Neural cell (in vitro differentiated cells): ENCODE results near the gene PAX2. TPM values are rescaled to one million over a fixed set of nuclear protein-coding genes. Genes with fewer than 3 reads are reported as not detected.

Experiments used
- H2AFZ ChIP-seq: fragments of 200-600, 300-800 bp; sonication (generic), shearing (Covaris generic); 2 replicates; pipeline ENCODE4 v1.6.0; 2014; ENCODE audit warnings: low read depth, mild to moderate bottlenecking, antibody characterized with exemption, low read length, moderate library complexity
- H3F3A ChIP-seq: fragments of 200-600 bp; shearing (Covaris generic); 2 replicates; pipeline ENCODE4 v1.6.1; 2016; ENCODE audit warnings: mild to moderate bottlenecking, moderate library complexity, mixed read lengths, antibody characterized with exemption, low read length; ENCODE audit not compliant: insufficient read depth, poor library complexity, severe bottlenecking
- H3K27ac ChIP-seq: fragments of 200-600, 300-800 bp; sonication (generic), shearing (Covaris generic); 2 replicates; pipeline ENCODE4 v1.5.1; 2014; ENCODE audit warnings: mild to moderate bottlenecking, low read length, moderate library complexity
- H3K27me3 ChIP-seq: fragments of 300-800, 200-600 bp; sonication (generic), shearing (Covaris generic); 2 replicates; pipeline ENCODE4 v1.6.0; 2014; ENCODE audit warnings: mild to moderate bottlenecking, low read depth, low read length, moderate library complexity; ENCODE audit not compliant: insufficient read depth
- H3K36me3 ChIP-seq: fragments of 300-800, 200-600 bp; sonication (generic), shearing (Covaris generic); 2 replicates; pipeline ENCODE4 v1.5.1; 2014; ENCODE audit warnings: mild to moderate bottlenecking, antibody characterized with exemption, low read length, moderate library complexity; ENCODE audit not compliant: insufficient read depth
- H3K4me2 ChIP-seq: fragments of 300-800, 200-600 bp; sonication (generic), shearing (Covaris generic); 2 replicates; pipeline ENCODE4 v1.6.0; 2014; ENCODE audit warnings: mild to moderate bottlenecking, low read length
- H3K4me3 ChIP-seq: fragments of 300-800, 200-600 bp; sonication (generic), shearing (Covaris generic); 2 replicates; pipeline ENCODE4 v1.5.1; 2014; ENCODE audit warnings: mild to moderate bottlenecking, low read length, moderate library complexity
- H3K79me2 ChIP-seq: fragments of 200-600 bp; shearing (Covaris generic); replicated peaks from 2 replicates; pipeline ENCODE4 v1.6.0; 2014; ENCODE audit warnings: mild to moderate bottlenecking, low read length, moderate library complexity; ENCODE audit not compliant: insufficient read depth
- H3K9ac ChIP-seq: fragments of 300-800, 200-600 bp; sonication (generic), shearing (Covaris generic); 2 replicates; pipeline ENCODE4 v1.6.1; 2016; ENCODE audit warnings: mild to moderate bottlenecking, low read length, mixed read lengths
- H3K9me2 ChIP-seq: fragments of 200-600 bp; shearing (Covaris generic); 2 replicates; pipeline ENCODE4 v1.6.1; 2016; ENCODE audit warnings: mild to moderate bottlenecking, low read length, mixed read lengths; ENCODE audit not compliant: insufficient read depth
- H3K9me3 ChIP-seq: fragments of 200-600, 300-800 bp; sonication (generic), shearing (Covaris generic); 2 replicates; pipeline ENCODE4 v1.6.1; 2016; ENCODE audit warnings: mild to moderate bottlenecking, mixed run types, low read length, moderate library complexity, mixed read lengths
- H4K20me1 ChIP-seq: fragments of 200-600 bp; shearing (Covaris generic); 2 replicates; pipeline ENCODE4 v1.6.1; 2016; ENCODE audit warnings: mild to moderate bottlenecking, mixed run types; ENCODE audit not compliant: insufficient read depth
- EP300 ChIP-seq: fragments of 450-650 bp; conservative IDR thresholded peaks from 2 replicates; pipeline ENCODE4 v1.6.1; 2014; ENCODE audit warnings: antibody characterized with exemption, mild to moderate bottlenecking, moderate library complexity; ENCODE audit not compliant: poor library complexity, severe bottlenecking
- MXI1 ChIP-seq: fragments of 450-650 bp; conservative IDR thresholded peaks from 2 replicates; pipeline ENCODE4 v1.6.1; 2014; ENCODE audit warnings: antibody characterized with exemption, mild to moderate bottlenecking; ENCODE audit not compliant: poor library complexity, severe bottlenecking
- POLR2AphosphoS5 ChIP-seq: IDR thresholded peaks from 2 replicates; pipeline ENCODE4 v1.6.1; 2012
- RAD21 ChIP-seq: fragments of 450-650 bp; conservative IDR thresholded peaks from 2 replicates; pipeline ENCODE4 v1.6.1; 2014; ENCODE audit warnings: antibody characterized with exemption, mild to moderate bottlenecking, moderate library complexity
- SMC3 ChIP-seq: fragments of 450-650 bp; conservative IDR thresholded peaks from 2 replicates; pipeline ENCODE4 v1.6.1; 2014; ENCODE audit warnings: antibody characterized with exemption, mild to moderate bottlenecking, moderate library complexity; ENCODE audit not compliant: poor library complexity
- TAF1 ChIP-seq: IDR thresholded peaks from 2 replicates; pipeline ENCODE4 v1.6.1; 2012; ENCODE audit warnings: low read depth
- polyA plus RNA-seq: library from polyadenylated mRNA; depleted of rRNA; stranded (reverse); fragments of >200 nt; gene quantifications from 2 replicates; pipeline ENCODE4 v1.2.3, GENCODE V29; 2014
- TF ChIP-seq, protein P1 (sequence below): fragments of 450-650 bp; IDR thresholded peaks from 2 replicates; pipeline ENCODE4 v1.5.1; 2014; ENCODE audit warnings: antibody characterized with exemption, mild to moderate bottlenecking, moderate library complexity; ENCODE audit not compliant: poor library complexity, severe bottlenecking

The PAX2 gene
- polyA plus RNA-seq, 1 donor from 2014 or later: not detected

DNA sequence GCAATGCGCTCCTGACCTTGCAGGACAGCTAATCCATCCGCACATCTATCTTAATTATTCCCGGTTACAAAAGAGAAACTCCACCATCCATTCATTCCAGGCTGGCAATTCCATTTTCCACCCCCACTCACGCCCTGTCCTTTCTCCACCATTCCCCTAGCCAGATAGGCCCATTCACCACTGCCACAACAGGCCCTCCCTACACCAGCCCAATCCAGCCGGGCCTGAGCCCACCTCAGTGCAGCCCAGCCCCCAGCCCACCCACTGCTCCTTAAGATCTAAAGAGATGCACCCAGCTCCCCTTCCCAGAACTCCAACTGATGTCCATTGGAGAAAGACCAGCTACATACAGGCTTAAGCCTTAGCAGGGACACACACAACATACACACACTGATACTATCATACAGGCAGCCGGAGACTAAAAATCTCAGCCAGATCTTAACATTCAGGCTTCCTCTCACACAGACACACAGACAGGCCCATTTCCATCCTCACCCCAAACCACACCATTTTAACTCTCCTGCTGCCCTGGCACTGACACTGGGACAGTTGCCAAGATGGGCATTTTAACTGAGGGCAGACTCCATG is 38.0 kb upstream of the PAX2 start:
- H4K20me1 ChIP-seq: no peaks in the 10 kb centered on the region
- H3K4me2 ChIP-seq: no peak overlapping the region
- H2AFZ ChIP-seq: no peak overlapping the region
- no peak overlapping the region for H3K27ac ChIP-seq
- H3K36me3 ChIP-seq: no peaks in the 10 kb centered on the region
- H3K9me3 ChIP-seq: no peaks in the 10 kb centered on the region
- no peak overlapping the region for H3K9ac ChIP-seq
- no peak overlapping the region for H3K4me3 ChIP-seq
- TF ChIP-seq EP300 (no peak), POLR2AphosphoS5 (no peak), SMC3 (no peak), MXI1 (no peak), RAD21 (no peak), TAF1 (no peak)
- TF ChIP-seq, protein P1, sequence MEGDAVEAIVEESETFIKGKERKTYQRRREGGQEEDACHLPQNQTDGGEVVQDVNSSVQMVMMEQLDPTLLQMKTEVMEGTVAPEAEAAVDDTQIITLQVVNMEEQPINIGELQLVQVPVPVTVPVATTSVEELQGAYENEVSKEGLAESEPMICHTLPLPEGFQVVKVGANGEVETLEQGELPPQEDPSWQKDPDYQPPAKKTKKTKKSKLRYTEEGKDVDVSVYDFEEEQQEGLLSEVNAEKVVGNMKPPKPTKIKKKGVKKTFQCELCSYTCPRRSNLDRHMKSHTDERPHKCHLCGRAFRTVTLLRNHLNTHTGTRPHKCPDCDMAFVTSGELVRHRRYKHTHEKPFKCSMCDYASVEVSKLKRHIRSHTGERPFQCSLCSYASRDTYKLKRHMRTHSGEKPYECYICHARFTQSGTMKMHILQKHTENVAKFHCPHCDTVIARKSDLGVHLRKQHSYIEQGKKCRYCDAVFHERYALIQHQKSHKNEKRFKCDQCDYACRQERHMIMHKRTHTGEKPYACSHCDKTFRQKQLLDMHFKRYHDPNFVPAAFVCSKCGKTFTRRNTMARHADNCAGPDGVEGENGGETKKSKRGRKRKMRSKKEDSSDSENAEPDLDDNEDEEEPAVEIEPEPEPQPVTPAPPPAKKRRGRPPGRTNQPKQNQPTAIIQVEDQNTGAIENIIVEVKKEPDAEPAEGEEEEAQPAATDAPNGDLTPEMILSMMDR: no peak
- H3K79me2 ChIP-seq: no peaks in the 10 kb centered on the region
- H3F3A ChIP-seq: no peaks in the 10 kb centered on the region
- peaks cover 69% of the 10 kb centered on the region for H3K27me3 ChIP-seq
- no peaks in the 10 kb centered on the region for H3K9me2 ChIP-seq

DNA sequence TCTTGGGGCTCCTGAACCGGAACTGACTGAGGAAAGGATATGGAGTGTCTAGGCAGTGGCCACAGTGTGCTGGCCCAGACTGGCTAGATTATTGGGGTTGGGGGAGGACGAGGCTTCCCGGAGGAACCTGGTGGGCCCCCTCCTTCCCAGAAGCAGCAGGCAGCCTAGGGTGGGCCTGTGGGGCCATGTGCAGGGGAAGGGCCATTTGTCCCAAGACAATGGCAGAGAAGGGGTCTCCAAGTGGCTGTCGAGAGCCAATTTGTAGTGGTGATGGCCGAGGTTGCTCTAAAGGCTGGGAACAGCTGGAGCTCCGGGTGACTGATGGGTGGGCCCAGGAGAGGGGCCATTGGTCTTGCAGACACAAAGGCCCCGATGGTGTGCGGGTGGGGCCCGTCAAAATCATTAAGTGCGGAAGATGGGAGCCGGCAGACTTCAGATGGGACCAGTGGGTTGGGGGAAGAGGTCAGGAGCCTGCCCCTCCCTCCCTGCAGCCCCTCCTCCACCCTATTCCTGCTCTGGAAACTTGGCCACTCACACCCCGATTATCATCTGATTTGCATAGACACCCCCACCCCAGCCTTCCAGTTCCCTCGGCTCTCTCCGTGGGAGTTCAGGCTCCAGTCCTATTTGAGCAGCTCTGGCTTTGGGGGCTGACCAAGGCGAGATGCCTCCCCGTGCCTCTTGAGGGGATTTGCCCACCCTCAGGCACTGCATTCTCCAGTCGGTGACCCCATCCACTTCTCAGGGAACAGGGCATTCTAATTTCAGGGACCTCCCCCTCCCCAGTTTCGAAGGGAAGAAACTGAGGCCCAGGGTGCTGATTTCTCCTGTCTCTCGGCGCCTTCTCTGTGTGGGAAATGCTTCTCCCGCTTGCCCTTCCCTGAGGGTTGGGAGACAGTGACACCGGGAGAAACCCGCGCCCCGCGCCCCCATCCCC is 36.0 kb upstream of the PAX2 start:
- TF ChIP-seq, protein P1: no peak
- no peak for TF ChIP-seq SMC3
- TF ChIP-seq EP300: no peak
- no peak for TF ChIP-seq TAF1
- H3K4me2 ChIP-seq: no peak overlapping the region
- peaks cover 85% of the 10 kb centered on the region for H3K27me3 ChIP-seq
- no peaks in the 10 kb centered on the region for H3F3A ChIP-seq
- no peaks in the 10 kb centered on the region for H3K79me2 ChIP-seq
- H3K27ac ChIP-seq: no peak overlapping the region
- no peaks in the 10 kb centered on the region for H3K9me2 ChIP-seq
- H3K4me3 ChIP-seq: peak overlapping the region; percentile 67
- H2AFZ ChIP-seq: no peak overlapping the region
- H3K36me3 ChIP-seq: no peaks in the 10 kb centered on the region
- H4K20me1 ChIP-seq: no peaks in the 10 kb centered on the region
- H3K9ac ChIP-seq: peak overlapping the region; percentile 34
- no peaks in the 10 kb centered on the region for H3K9me3 ChIP-seq
